ENCODE measurements around the gene SUSD4.

SUSD4 gene

GRCh38 chr1:223245983-223246382 is 118.0 kb downstream of the SUSD4 start:
- no peak for TF ChIP-seq POLR2AphosphoS5 (IDR thresholded peaks at IDR 0.05; ENCODE audit: low read depth, low read length)
- no peak for TF ChIP-seq TAF1 (IDR thresholded peaks at IDR 0.05; ENCODE audit: low read depth, low read length)
- TF ChIP-seq POLR2A (IDR thresholded peaks at IDR 0.05; ENCODE audit: low read depth, low read length), result no peak
- no peak for TF ChIP-seq SPI1 (IDR thresholded peaks at IDR 0.05; ENCODE audit: low read depth, low read length)
- no peak for TF ChIP-seq POU2F2 (IDR thresholded peaks at IDR 0.05; ENCODE audit: low read depth, low read length)
- TF ChIP-seq PAX5 (IDR thresholded peaks at IDR 0.05; ENCODE audit: insufficient read depth, low read length, severe bottlenecking), result no peak
- DNase-seq (ENCODE audit: insufficient read length, low spot score) (no peak), FAIRE-seq (no peak)

GRCh38 chr1:223245411-223245810 is 118.6 kb downstream of the SUSD4 start:
- FAIRE-seq, result no peak

GRCh38 chr1:223244366-223245103 is 119.4 kb downstream of the SUSD4 start:
- DNase-seq (ENCODE audit: insufficient read length, low spot score), result no peak
- no peak for TF ChIP-seq SPI1 (IDR thresholded peaks at IDR 0.05; ENCODE audit: low read depth, low read length)
- TF ChIP-seq PAX5 (IDR thresholded peaks at IDR 0.05; ENCODE audit: insufficient read depth, low read length, severe bottlenecking), result no peak
- TF ChIP-seq POLR2AphosphoS5 (IDR thresholded peaks at IDR 0.05; ENCODE audit: low read depth, low read length), result no peak
- TF ChIP-seq TAF1 (IDR thresholded peaks at IDR 0.05; ENCODE audit: low read depth, low read length), result no peak
- TF ChIP-seq POU2F2 (IDR thresholded peaks at IDR 0.05; ENCODE audit: low read depth, low read length), result no peak
- no peak for TF ChIP-seq POLR2A (IDR thresholded peaks at IDR 0.05; ENCODE audit: low read depth, low read length)
- no peak for FAIRE-seq

More at GRCh38 chr1:223245411-223245810, 118.6 kb downstream of the SUSD4 start:
- DNase-seq (ENCODE audit: insufficient read length, low spot score), result no peak
- no peak for TF ChIP-seq PAX5 (IDR thresholded peaks at IDR 0.05; ENCODE audit: insufficient read depth, low read length, severe bottlenecking)
- no peak for TF ChIP-seq POLR2A (IDR thresholded peaks at IDR 0.05; ENCODE audit: low read depth, low read length)
- no peak for TF ChIP-seq POU2F2 (IDR thresholded peaks at IDR 0.05; ENCODE audit: low read depth, low read length)
- no peak for TF ChIP-seq POLR2AphosphoS5 (IDR thresholded peaks at IDR 0.05; ENCODE audit: low read depth, low read length)
- TF ChIP-seq TAF1 (IDR thresholded peaks at IDR 0.05; ENCODE audit: low read depth, low read length), result no peak
- TF ChIP-seq SPI1 (IDR thresholded peaks at IDR 0.05; ENCODE audit: low read depth, low read length), result no peak

GRCh38 chr1:223243441-223244050 is 120.4 kb downstream of the SUSD4 start:
- DNase-seq (ENCODE audit: insufficient read length, low spot score), result no peak
- no peak for FAIRE-seq
- TF ChIP-seq TAF1 (IDR thresholded peaks at IDR 0.05; ENCODE audit: low read depth, low read length) (no peak), PAX5 (IDR thresholded peaks at IDR 0.05; ENCODE audit: insufficient read depth, low read length, severe bottlenecking) (no peak), POLR2AphosphoS5 (IDR thresholded peaks at IDR 0.05; ENCODE audit: low read depth, low read length) (no peak), SPI1 (IDR thresholded peaks at IDR 0.05; ENCODE audit: low read depth, low read length) (no peak), POU2F2 (IDR thresholded peaks at IDR 0.05; ENCODE audit: low read depth, low read length) (no peak), POLR2A (IDR thresholded peaks at IDR 0.05; ENCODE audit: low read depth, low read length) (no peak)

- FAIRE-seq (no peak), DNase-seq (ENCODE audit: insufficient read length, low spot score) (no peak)
- no peak for TF ChIP-seq POU2F2 (IDR thresholded peaks at IDR 0.05; ENCODE audit: low read depth, low read length)
- no peak for TF ChIP-seq POLR2AphosphoS5 (IDR thresholded peaks at IDR 0.05; ENCODE audit: low read depth, low read length)
- TF ChIP-seq SPI1 (IDR thresholded peaks at IDR 0.05; ENCODE audit: low read depth, low read length), result no peak
- TF ChIP-seq TAF1 (IDR thresholded peaks at IDR 0.05; ENCODE audit: low read depth, low read length), result no peak
- no peak for TF ChIP-seq PAX5 (IDR thresholded peaks at IDR 0.05; ENCODE audit: insufficient read depth, low read length, severe bottlenecking)
- no peak for TF ChIP-seq POLR2A (IDR thresholded peaks at IDR 0.05; ENCODE audit: low read depth, low read length)
These were observed 121.0 kb downstream of the SUSD4 start for GRCh38 chr1:223242971-223243370.

GRCh38 chr1:223242382-223242955 is 121.5 kb downstream of the SUSD4 start:
- DNase-seq (ENCODE audit: insufficient read length, low spot score), result no peak
- no peak for FAIRE-seq
- no peak for TF ChIP-seq POLR2AphosphoS5 (IDR thresholded peaks at IDR 0.05; ENCODE audit: low read depth, low read length)
- TF ChIP-seq POLR2A (IDR thresholded peaks at IDR 0.05; ENCODE audit: low read depth, low read length), result no peak
- no peak for TF ChIP-seq SPI1 (IDR thresholded peaks at IDR 0.05; ENCODE audit: low read depth, low read length)
- no peak for TF ChIP-seq POU2F2 (IDR thresholded peaks at IDR 0.05; ENCODE audit: low read depth, low read length)
- TF ChIP-seq PAX5 (IDR thresholded peaks at IDR 0.05; ENCODE audit: insufficient read depth, low read length, severe bottlenecking), result no peak
- TF ChIP-seq TAF1 (IDR thresholded peaks at IDR 0.05; ENCODE audit: low read depth, low read length), result no peak

GRCh38 chr1:223240122-223240521 is 123.9 kb downstream of the SUSD4 start:
- no peak for FAIRE-seq

GRCh38 chr1:223235091-223235490 is 128.9 kb downstream of the SUSD4 start:
- no peak for DNase-seq (ENCODE audit: insufficient read length, low spot score)
- FAIRE-seq, result no peak
- TF ChIP-seq POLR2A (IDR thresholded peaks at IDR 0.05; ENCODE audit: low read depth, low read length), result no peak
- TF ChIP-seq TAF1 (IDR thresholded peaks at IDR 0.05; ENCODE audit: low read depth, low read length), result no peak
- no peak for TF ChIP-seq PAX5 (IDR thresholded peaks at IDR 0.05; ENCODE audit: insufficient read depth, low read length, severe bottlenecking)
- TF ChIP-seq SPI1 (IDR thresholded peaks at IDR 0.05; ENCODE audit: low read depth, low read length), result no peak
- TF ChIP-seq POLR2AphosphoS5 (IDR thresholded peaks at IDR 0.05; ENCODE audit: low read depth, low read length), result no peak
- TF ChIP-seq POU2F2 (IDR thresholded peaks at IDR 0.05; ENCODE audit: low read depth, low read length), result no peak

More at GRCh38 chr1:223240122-223240521, 123.9 kb downstream of the SUSD4 start:
- TF ChIP-seq POU2F2 (IDR thresholded peaks at IDR 0.05; ENCODE audit: low read depth, low read length) (no peak), TAF1 (IDR thresholded peaks at IDR 0.05; ENCODE audit: low read depth, low read length) (no peak), SPI1 (IDR thresholded peaks at IDR 0.05; ENCODE audit: low read depth, low read length) (no peak), POLR2A (IDR thresholded peaks at IDR 0.05; ENCODE audit: low read depth, low read length) (no peak), POLR2AphosphoS5 (IDR thresholded peaks at IDR 0.05; ENCODE audit: low read depth, low read length) (no peak), PAX5 (IDR thresholded peaks at IDR 0.05; ENCODE audit: insufficient read depth, low read length, severe bottlenecking) (no peak)
- no peak for DNase-seq (ENCODE audit: insufficient read length, low spot score)

- no peak for FAIRE-seq
- TF ChIP-seq POLR2A (IDR thresholded peaks at IDR 0.05; ENCODE audit: low read depth, low read length), result no peak
- TF ChIP-seq POLR2AphosphoS5 (IDR thresholded peaks at IDR 0.05; ENCODE audit: low read depth, low read length), result no peak
- no peak for TF ChIP-seq POU2F2 (IDR thresholded peaks at IDR 0.05; ENCODE audit: low read depth, low read length)
- no peak for TF ChIP-seq SPI1 (IDR thresholded peaks at IDR 0.05; ENCODE audit: low read depth, low read length)
- no peak for TF ChIP-seq TAF1 (IDR thresholded peaks at IDR 0.05; ENCODE audit: low read depth, low read length)
- TF ChIP-seq PAX5 (IDR thresholded peaks at IDR 0.05; ENCODE audit: insufficient read depth, low read length, severe bottlenecking), result no peak
These were observed 129.4 kb downstream of the SUSD4 start for GRCh38 chr1:223234534-223234933.

More at GRCh38 chr1:223234534-223234933, 129.4 kb downstream of the SUSD4 start:
- no peak for DNase-seq (ENCODE audit: insufficient read length, low spot score)
